Testis (tissue), 2 donors: Measurements from ENCODE around the gene PARD6B.

Source experiments
- POLR2A ChIP-seq: fragments of 450-650 bp; IDR thresholded peaks from one replicate; pipeline ENCODE4 v1.6.1; 2017; ENCODE audit warnings: antibody characterized with exemption, mild to moderate bottlenecking, moderate library complexity
- TF ChIP-seq, protein P1 (sequence below), 3 experiments: fragments of 450-650 bp in 2 of 3; fragments of 200-600 bp in 1 of 3; sonication (generic) in 1 of 3; IDR thresholded peaks; one replicate each; pipeline ENCODE4 v1.5.1; 2016 to 2019; ENCODE audit warnings: antibody characterized with exemption in 3 of 3, mild to moderate bottlenecking in 2 of 3, moderate library complexity in 1 of 3

GRCh38 chr20:50731055-50731929 is at the start of gene PARD6B:
- TF ChIP-seq, protein P1, sequence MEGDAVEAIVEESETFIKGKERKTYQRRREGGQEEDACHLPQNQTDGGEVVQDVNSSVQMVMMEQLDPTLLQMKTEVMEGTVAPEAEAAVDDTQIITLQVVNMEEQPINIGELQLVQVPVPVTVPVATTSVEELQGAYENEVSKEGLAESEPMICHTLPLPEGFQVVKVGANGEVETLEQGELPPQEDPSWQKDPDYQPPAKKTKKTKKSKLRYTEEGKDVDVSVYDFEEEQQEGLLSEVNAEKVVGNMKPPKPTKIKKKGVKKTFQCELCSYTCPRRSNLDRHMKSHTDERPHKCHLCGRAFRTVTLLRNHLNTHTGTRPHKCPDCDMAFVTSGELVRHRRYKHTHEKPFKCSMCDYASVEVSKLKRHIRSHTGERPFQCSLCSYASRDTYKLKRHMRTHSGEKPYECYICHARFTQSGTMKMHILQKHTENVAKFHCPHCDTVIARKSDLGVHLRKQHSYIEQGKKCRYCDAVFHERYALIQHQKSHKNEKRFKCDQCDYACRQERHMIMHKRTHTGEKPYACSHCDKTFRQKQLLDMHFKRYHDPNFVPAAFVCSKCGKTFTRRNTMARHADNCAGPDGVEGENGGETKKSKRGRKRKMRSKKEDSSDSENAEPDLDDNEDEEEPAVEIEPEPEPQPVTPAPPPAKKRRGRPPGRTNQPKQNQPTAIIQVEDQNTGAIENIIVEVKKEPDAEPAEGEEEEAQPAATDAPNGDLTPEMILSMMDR (IDR thresholded peaks at IDR 0.05): no peak
- peak; percentile 37 for TF ChIP-seq POLR2A
